GM19023 (cell line): Measurements from ENCODE around the gene C3orf38.
"Not testable (repeated sequence)": the region's sequence is repeated elsewhere in the genome, so short reads cannot be mapped to it uniquely, and the experiment has no call there.

Experiments used
- ATAC-seq: cut with Tn5 transposase; IDR thresholded peaks from one replicate; pipeline ENCODE4 v1.9.1; 2021; ENCODE audit warnings: mild to moderate bottlenecking, moderate library complexity; ENCODE audit not compliant: unreplicated experiment

The C3orf38 gene

GRCh38 chr3:88151358-88151757 lies 1.6 kb downstream of the C3orf38 start:
- ATAC-seq: no peak

GRCh38 chr3:88152841-88153240 lies 3.1 kb downstream of the C3orf38 start:
- ATAC-seq: no peak

- no peak for ATAC-seq
These were observed 16.7 kb downstream of the C3orf38 start for GRCh38 chr3:88166419-88166971.

GRCh38 chr3:88167173-88167572 lies 17.4 kb downstream of the C3orf38 start:
- ATAC-seq: no peak

GRCh38 chr3:88167704-88168103 lies 17.9 kb downstream of the C3orf38 start:
- ATAC-seq: no peak

GRCh38 chr3:88168171-88168570 lies 18.4 kb downstream of the C3orf38 start:
- no peak for ATAC-seq

- ATAC-seq: peak; percentile 84
These were observed 30.7 kb downstream of the C3orf38 start for GRCh38 chr3:88180398-88180999.

- ATAC-seq: not testable (repeated sequence)
These were observed 32.6 kb downstream of the C3orf38 start for GRCh38 chr3:88182165-88182918.

GRCh38 chr3:88188436-88188835 lies 38.7 kb downstream of the C3orf38 start:
- ATAC-seq: no peak

GRCh38 chr3:88189361-88189810 lies 39.6 kb downstream of the C3orf38 start:
- ATAC-seq: peak; percentile 96

- ATAC-seq: no peak
These were observed 42.2 kb downstream of the C3orf38 start for GRCh38 chr3:88191872-88192409.

- no peak for ATAC-seq
These were observed 42.9 kb downstream of the C3orf38 start for GRCh38 chr3:88192631-88193030.

GRCh38 chr3:88195951-88196434 lies 46.2 kb downstream of the C3orf38 start:
- ATAC-seq: no peak

GRCh38 chr3:88198121-88198520 lies 48.4 kb downstream of the C3orf38 start:
- ATAC-seq: no peak

- peak; percentile 94 for ATAC-seq
These were observed 53.9 kb downstream of the C3orf38 start for GRCh38 chr3:88203642-88204055.
